ENCODE data around the gene VWA8. TPM values are rescaled to one million over a fixed set of nuclear protein-coding genes. Genes with fewer than 3 reads are reported as not detected.

Gene VWA8
- total and polyA plus RNA-seq, 10 donors: 2.7 to 33.6 (median 18.3) TPM

DNA sequence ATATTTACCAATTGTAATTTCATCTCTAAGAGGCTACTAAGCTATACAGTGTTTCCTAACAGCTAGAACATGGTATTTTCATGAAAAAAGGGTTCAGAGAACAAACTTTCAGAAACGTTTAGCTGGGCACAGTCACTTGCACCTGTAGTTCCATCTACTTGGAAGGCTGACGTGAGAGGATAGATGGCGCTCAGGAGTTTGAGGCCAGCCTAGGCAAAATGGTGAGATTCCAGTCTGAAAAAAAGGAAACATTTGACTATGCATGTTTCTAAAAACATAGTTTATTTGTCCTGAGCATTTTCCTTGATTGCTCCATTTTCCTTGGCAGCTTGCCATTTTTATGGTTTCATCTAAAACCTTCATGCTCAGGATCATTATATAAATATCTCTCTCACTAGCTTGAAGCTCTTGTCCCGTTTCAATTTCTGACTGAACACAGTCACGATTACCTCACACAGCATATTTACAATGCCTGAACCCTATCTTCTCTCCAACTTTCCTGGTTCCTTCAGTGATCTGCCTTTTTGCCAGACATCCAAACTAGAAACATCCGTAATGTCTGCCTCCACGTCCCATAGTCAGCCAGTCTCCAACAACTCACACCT is 302.8 kb downstream of the VWA8 start:
- intact Hi-C loops (cut with DNase I; ENCODE audit: low total_unique reads): loop anchor here (10.0 kb wide), 2 partner anchors 243 to 303 kb away; no protein-coding TSS in a partner anchor
- TF ChIP-seq, protein P1, sequence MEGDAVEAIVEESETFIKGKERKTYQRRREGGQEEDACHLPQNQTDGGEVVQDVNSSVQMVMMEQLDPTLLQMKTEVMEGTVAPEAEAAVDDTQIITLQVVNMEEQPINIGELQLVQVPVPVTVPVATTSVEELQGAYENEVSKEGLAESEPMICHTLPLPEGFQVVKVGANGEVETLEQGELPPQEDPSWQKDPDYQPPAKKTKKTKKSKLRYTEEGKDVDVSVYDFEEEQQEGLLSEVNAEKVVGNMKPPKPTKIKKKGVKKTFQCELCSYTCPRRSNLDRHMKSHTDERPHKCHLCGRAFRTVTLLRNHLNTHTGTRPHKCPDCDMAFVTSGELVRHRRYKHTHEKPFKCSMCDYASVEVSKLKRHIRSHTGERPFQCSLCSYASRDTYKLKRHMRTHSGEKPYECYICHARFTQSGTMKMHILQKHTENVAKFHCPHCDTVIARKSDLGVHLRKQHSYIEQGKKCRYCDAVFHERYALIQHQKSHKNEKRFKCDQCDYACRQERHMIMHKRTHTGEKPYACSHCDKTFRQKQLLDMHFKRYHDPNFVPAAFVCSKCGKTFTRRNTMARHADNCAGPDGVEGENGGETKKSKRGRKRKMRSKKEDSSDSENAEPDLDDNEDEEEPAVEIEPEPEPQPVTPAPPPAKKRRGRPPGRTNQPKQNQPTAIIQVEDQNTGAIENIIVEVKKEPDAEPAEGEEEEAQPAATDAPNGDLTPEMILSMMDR (IDR thresholded peaks at IDR 0.05 in 8 of 11, conservative IDR thresholded peaks at IDR 0.05 in 3 of 11): no peak
- TF ChIP-seq POLR2A (IDR thresholded peaks at IDR 0.05): no peak
- TF ChIP-seq POLR2AphosphoS5 (IDR thresholded peaks at IDR 0.05): no peak
- Histone ChIP-seq H3K27me3 (replicated peaks in 1 of 7) (no peaks in the 10 kb centered on the region), H3K4me3 (no peak overlapping the region), H3K27ac (no peak overlapping the region), H3K9me3 (no peaks in the 10 kb centered on the region), H3K4me1 (peaks cover 0 to 12% (median 3%) of the 10 kb centered on the region in 6 donors), H3K36me3 (peaks cover 0 to 12% (median 0%) of the 10 kb centered on the region in 6 donors)
- 81 to 88% (median 84%) methylated on average over 7 of the region's 7 CpGs for WGBS, 5 donors
- DNase-seq: no peak

DNA sequence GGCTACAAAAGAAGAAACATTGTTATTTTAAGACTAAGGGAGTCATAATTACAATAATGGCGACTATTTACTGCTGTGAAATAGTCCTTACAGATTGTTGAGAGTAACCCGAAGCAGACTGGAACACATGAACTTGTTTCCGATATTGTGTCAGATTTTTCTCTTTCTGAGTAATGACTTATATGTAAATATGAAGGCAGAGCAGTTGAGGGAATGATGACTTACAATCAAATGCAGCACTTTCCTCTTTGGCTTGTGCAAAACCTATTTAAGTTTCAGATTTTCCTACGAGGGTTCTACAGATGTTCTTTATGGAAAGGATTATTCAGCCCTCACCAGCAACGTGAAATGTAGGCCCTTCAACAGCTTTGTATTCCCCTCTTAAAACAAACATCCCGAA is 304.9 kb downstream of the VWA8 start:
- Histone ChIP-seq H3K4me3 (no peak overlapping the region), H3K27ac (no peak overlapping the region), H3K4me1 (peaks cover 0 to 22% (median 4%) of the 10 kb centered on the region in 6 donors), H3K27me3 (replicated peaks in 1 of 7) (no peaks in the 10 kb centered on the region), H3K36me3 (peaks cover 0 to 9% (median 0%) of the 10 kb centered on the region in 6 donors), H3K9me3 (no peaks in the 10 kb centered on the region)
- TF ChIP-seq POLR2AphosphoS5 (IDR thresholded peaks at IDR 0.05): no peak
- no peak for TF ChIP-seq POLR2A (IDR thresholded peaks at IDR 0.05)
- TF ChIP-seq, protein P1 (IDR thresholded peaks at IDR 0.05 in 8 of 11, conservative IDR thresholded peaks at IDR 0.05 in 3 of 11): no peak
- WGBS, 5 donors: 80 to 91% (median 86%) methylated on average over 6 of the region's 6 CpGs
- intact Hi-C loops (cut with DNase I; ENCODE audit: low total_unique reads): loop anchor here (10.0 kb wide), 2 partner anchors 241 to 301 kb away; no protein-coding TSS in a partner anchor
- DNase-seq: no peak

DNA sequence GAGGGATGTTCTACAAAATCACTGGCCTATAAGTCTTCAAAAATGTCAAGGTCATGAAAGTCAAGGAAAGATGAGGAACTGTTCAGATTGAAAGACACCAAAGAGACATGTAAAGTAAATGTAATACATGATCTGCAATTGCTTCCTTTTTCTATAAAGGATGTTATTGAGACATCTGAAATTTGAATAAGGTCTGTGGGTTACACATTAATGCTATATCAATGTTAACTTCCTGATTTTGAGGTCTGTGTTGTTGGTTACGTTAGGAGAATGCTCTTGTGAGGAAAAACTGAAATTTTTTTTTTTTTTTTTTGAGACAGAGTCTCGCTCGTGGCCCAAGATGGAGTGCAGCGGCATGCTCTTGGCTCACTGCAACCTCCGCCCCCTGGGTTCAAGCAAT is 306.1 kb downstream of the VWA8 start:
- intact Hi-C loops (cut with DNase I; ENCODE audit: low total_unique reads): loop anchor here (10.0 kb wide), 2 partner anchors 240 to 300 kb away; no protein-coding TSS in a partner anchor

More for the DNA sequence above, 306.1 kb downstream of the VWA8 start:
- H3K4me3 ChIP-seq: no peak overlapping the region
- 39 to 70% (median 53%) methylated on average over 5 of the region's 5 CpGs for WGBS, 5 donors
- no peak for DNase-seq
- peaks cover 0 to 22% (median 4%) of the 10 kb centered on the region in 6 donors for H3K4me1 ChIP-seq
- TF ChIP-seq, protein P1 (IDR thresholded peaks at IDR 0.05 in 8 of 11, conservative IDR thresholded peaks at IDR 0.05 in 3 of 11): no peak
- TF ChIP-seq POLR2AphosphoS5 (IDR thresholded peaks at IDR 0.05): no peak
- TF ChIP-seq POLR2A (IDR thresholded peaks at IDR 0.05): no peak
- H3K36me3 ChIP-seq: no peaks in the 10 kb centered on the region
- no peak overlapping the region for H3K27ac ChIP-seq
- H3K9me3 ChIP-seq: no peaks in the 10 kb centered on the region
- H3K27me3 ChIP-seq (replicated peaks in 1 of 7): no peaks in the 10 kb centered on the region
